OCI-LY7 (cell line): ENCODE results near the gene MORN5. TPM values are rescaled to one million over a fixed set of nuclear protein-coding genes. Genes with fewer than 3 reads are reported as not detected.

ENCODE experiments used
- BruUV-seq: library from RNA; stranded (reverse); fragments of 400-500 nt; replicated peaks from 2 replicates; lab custom pipeline; 2021; lab: Mats Ljungman, UMichigan
- CTCF ChIA-PET: fragments of 300-600 bp; sonication (Branson Sonifier 250); formaldehyde crosslinking; loops from one replicate; lab custom pipeline; 2022; ENCODE audit warnings: antibody characterized with exemption; ENCODE audit not compliant: unreplicated experiment; lab: Charles Lee
- POLR2A ChIA-PET: fragments of 300-600 bp; sonication (Branson Sonifier 250); formaldehyde crosslinking; loops from one replicate; lab custom pipeline; 2022; ENCODE audit warnings: antibody characterized with exemption; lab: Charles Lee
- DNase-seq: peaks from one replicate; pipeline ENCODE4 v3.0.0-alpha.2; 2015; ENCODE audit warnings: low spot score
- H2AFZ ChIP-seq: fragments of 200-600 bp; sonication (generic), shearing (Covaris generic); 2 replicates; pipeline ENCODE4 v1.6.1; 2014; ENCODE audit warnings: mild to moderate bottlenecking, antibody characterized with exemption, low read length, moderate library complexity
- H3K27ac ChIP-seq: fragments of 200-600 bp; sonication (generic); 2 replicates; pipeline ENCODE4 v1.5.1; 2014; ENCODE audit warnings: mixed run types, low read depth, mild to moderate bottlenecking, moderate library complexity, low read length, inconsistent platforms; ENCODE audit not compliant: poor library complexity, severe bottlenecking
- H3K36me3 ChIP-seq: fragments of 200-600 bp; sonication (generic); 2 replicates; pipeline ENCODE4 v1.6.1; 2014; ENCODE audit warnings: mild to moderate bottlenecking, antibody characterized with exemption, low read length, moderate library complexity, mixed read lengths; ENCODE audit not compliant: insufficient read depth
- H3K4me1 ChIP-seq: fragments of 200-600 bp; sonication (generic); 2 replicates; pipeline ENCODE4 v1.5.1; 2014; ENCODE audit warnings: mild to moderate bottlenecking, low read length; ENCODE audit not compliant: insufficient read depth, poor library complexity, severe bottlenecking
- H3K4me2 ChIP-seq: fragments of 200-600 bp; sonication (generic); 2 replicates; pipeline ENCODE4 v1.6.1; 2014; ENCODE audit warnings: mild to moderate bottlenecking, low read length
- H3K4me3 ChIP-seq: fragments of 200-600 bp; sonication (generic); 2 replicates; pipeline ENCODE4 v1.5.1; 2014; ENCODE audit warnings: mild to moderate bottlenecking, low read depth, low read length; ENCODE audit not compliant: poor library complexity, severe bottlenecking
- H3K79me2 ChIP-seq: fragments of 200-600 bp; sonication (generic); 2 replicates; pipeline ENCODE4 v1.6.1; 2016; ENCODE audit warnings: low read depth, mild to moderate bottlenecking, low read length, moderate library complexity, mixed read lengths; ENCODE audit not compliant: insufficient read depth
- H3K9me2 ChIP-seq: fragments of 200-600 bp; sonication (generic); 2 replicates; pipeline ENCODE4 v1.6.1; 2016; ENCODE audit warnings: mild to moderate bottlenecking, low read length, mixed read lengths; ENCODE audit not compliant: insufficient read depth
- H3K9me3 ChIP-seq: fragments of 200-600 bp; sonication (generic); 2 replicates; pipeline ENCODE4 v1.6.1; 2014; ENCODE audit warnings: mild to moderate bottlenecking, mixed run types, low read length, mixed read lengths
- H4K20me1 ChIP-seq: fragments of 200-600 bp; sonication (generic); 2 replicates; pipeline ENCODE4 v1.6.1; 2014; ENCODE audit warnings: mild to moderate bottlenecking, antibody characterized with exemption, low read length, moderate library complexity, mixed read lengths; ENCODE audit not compliant: insufficient read depth
- EZH2phosphoT487 ChIP-seq: fragments of 200-600 bp; sonication (generic); IDR thresholded peaks from 2 replicates; pipeline ENCODE4 v1.6.1; 2018; ENCODE audit warnings: low read depth, borderline replicate concordance, mild to moderate bottlenecking, mixed run types, antibody characterized with exemption, low read length, moderate library complexity, mixed read lengths
- intact Hi-C: fragments of 100-400 bp; cut with micrococcal nuclease; formaldehyde crosslinking; loops from one replicate; pipeline ENCODE4 v1.10.0; 2022; ENCODE audit not compliant: unreplicated experiment
- total RNA-seq, 2 experiments: library from RNA; depleted of rRNA in 1 of 2; stranded (reverse); fragments of >200 nt in 1 of 2; shearing (Covaris generic) in 1 of 2; gene quantifications; 2 replicates each; pipeline ENCODE4 v1.2.3, GENCODE V29; 2014 to 2022
- TF ChIP-seq, protein P1 (sequence below): fragments of 200-600 bp; sonication (generic); conservative IDR thresholded peaks from 2 replicates; pipeline ENCODE4 v1.5.1; 2014; ENCODE audit warnings: mild to moderate bottlenecking, antibody characterized with exemption, low read length, moderate library complexity, mixed read lengths

Gene MORN5
- total RNA-seq, 2 experiments from 2014 or later, result not detected

DNA sequence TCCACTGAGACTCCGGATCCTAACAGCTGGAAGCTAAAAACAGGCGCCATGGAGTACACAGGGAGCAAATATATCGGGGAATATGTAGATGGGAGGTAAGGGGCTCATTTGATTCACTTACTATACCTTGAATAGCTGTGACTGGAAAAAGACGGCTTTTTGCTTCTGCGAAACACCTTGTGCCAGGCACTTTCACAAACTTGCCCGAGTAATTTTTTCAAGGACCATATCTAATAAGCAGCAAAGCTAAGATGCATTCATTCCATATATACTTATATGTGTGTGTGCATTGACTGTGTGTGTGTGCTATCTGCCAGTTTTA is 178 bp downstream of the MORN5 start:
- H3K4me3 ChIP-seq, result peak overlapping the region; percentile 81
- H3K4me1 ChIP-seq, result peaks cover 7% of the 10 kb centered on the region
- no peaks in the 10 kb centered on the region for H3K9me2 ChIP-seq
- TF ChIP-seq, protein P1, sequence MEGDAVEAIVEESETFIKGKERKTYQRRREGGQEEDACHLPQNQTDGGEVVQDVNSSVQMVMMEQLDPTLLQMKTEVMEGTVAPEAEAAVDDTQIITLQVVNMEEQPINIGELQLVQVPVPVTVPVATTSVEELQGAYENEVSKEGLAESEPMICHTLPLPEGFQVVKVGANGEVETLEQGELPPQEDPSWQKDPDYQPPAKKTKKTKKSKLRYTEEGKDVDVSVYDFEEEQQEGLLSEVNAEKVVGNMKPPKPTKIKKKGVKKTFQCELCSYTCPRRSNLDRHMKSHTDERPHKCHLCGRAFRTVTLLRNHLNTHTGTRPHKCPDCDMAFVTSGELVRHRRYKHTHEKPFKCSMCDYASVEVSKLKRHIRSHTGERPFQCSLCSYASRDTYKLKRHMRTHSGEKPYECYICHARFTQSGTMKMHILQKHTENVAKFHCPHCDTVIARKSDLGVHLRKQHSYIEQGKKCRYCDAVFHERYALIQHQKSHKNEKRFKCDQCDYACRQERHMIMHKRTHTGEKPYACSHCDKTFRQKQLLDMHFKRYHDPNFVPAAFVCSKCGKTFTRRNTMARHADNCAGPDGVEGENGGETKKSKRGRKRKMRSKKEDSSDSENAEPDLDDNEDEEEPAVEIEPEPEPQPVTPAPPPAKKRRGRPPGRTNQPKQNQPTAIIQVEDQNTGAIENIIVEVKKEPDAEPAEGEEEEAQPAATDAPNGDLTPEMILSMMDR, result no peak
- no peak for TF ChIP-seq EZH2phosphoT487
- no peaks in the 10 kb centered on the region for H4K20me1 ChIP-seq
- BruUV-seq, result no TSS peak
- ChIA-PET CTCF (no interaction called here), POLR2A (no interaction called here)
- DNase-seq, result no peak
- no peak overlapping the region for H3K27ac ChIP-seq
- H3K4me2 ChIP-seq, result peak overlapping the region; percentile 66
- peaks cover 26% of the 10 kb centered on the region; the same call in 1 of the 2 replicates for H3K79me2 ChIP-seq
- intact Hi-C loops, result loop anchor here (1.0 kb wide), 1 partner anchor 104 kb away; the partner anchor contains the start of genes MRRF and RBM18
- H3K36me3 ChIP-seq, result 0 out of 2 replicates have a peak, but pooled peaks cover 4% of the 10 kb centered on the region
- H2AFZ ChIP-seq, result peak overlapping the region; percentile 81; the same call in 1 of the 2 replicates
- peaks cover 11% of the 10 kb centered on the region for H3K9me3 ChIP-seq

DNA sequence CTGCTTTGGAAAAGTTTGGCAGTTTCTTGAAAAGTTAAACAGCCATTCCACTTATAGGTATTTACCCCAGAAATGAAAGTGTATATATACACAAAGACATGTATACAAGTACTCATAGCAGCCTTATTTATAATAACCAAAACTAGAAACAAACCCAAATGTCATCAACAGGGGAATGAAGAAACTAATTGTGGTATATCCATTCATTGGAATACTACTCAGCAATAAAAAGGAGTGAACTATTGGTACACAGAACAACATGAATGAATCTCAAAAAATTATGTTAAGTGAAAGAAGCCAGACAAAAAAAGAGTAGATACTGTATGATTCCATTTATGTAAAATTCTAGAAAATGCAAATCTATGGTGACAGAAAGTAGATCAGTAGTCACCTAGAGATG is 2.7 kb downstream of the MORN5 start:
- Histone ChIP-seq H4K20me1 (no peaks in the 10 kb centered on the region), H3K4me2 (no peak overlapping the region), H3K9me2 (no peaks in the 10 kb centered on the region), H3K27ac (no peak overlapping the region), H2AFZ (no peak overlapping the region), H3K4me3 (no peak overlapping the region), H3K9me3 (peaks cover 11% of the 10 kb centered on the region), H3K4me1 (peaks cover 7% of the 10 kb centered on the region), H3K36me3 (no peaks in the 10 kb centered on the region), H3K79me2 (peaks cover 11% of the 10 kb centered on the region; the same call in 1 of the 2 replicates)
- CTCF ChIA-PET, result no interaction called here
- no TSS peak for BruUV-seq
- DNase-seq, result no peak
- POLR2A ChIA-PET, result no interaction called here
- intact Hi-C loops, result no loop called here
- TF ChIP-seq, protein P1, result no peak
- TF ChIP-seq EZH2phosphoT487, result no peak

DNA sequence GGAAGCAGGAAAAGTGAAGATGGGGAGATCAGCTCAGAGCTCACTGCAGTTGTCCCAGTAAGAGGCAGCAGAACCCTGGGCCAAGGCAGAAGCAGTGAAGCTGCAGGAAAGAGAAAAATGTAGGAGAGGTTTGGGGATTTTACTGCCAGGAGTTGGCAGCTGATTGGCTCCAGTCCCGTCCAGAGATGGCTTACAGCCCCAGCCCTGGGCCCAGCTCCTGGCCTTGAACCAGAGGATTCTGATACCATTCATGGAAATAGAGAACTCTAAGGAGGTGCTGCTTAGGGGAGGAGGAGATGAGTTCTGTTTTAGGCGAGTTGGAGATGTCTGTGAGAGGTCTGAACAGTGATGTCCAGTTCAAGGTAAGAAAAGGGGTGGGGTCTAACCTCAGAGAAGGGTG is 4.6 kb downstream of the MORN5 start:
- no TSS peak for BruUV-seq
- POLR2A ChIA-PET, result interaction anchor here (0.8 kb wide), 1 partner anchor 9 kb away, joined by 3 read pairs; no protein-coding TSS in a partner anchor

More for the DNA sequence above, 4.6 kb downstream of the MORN5 start:
- no peaks in the 10 kb centered on the region for H3K4me1 ChIP-seq
- no peak overlapping the region for H3K4me3 ChIP-seq
- H3K4me2 ChIP-seq, result no peak overlapping the region
- H3K27ac ChIP-seq, result no peak overlapping the region
- CTCF ChIA-PET, result no interaction called here
- H4K20me1 ChIP-seq, result no peaks in the 10 kb centered on the region
- intact Hi-C loops, result no loop called here
- peaks cover 1% of the 10 kb centered on the region; the same call in 1 of the 2 replicates for H3K79me2 ChIP-seq
- TF ChIP-seq EZH2phosphoT487, result no peak
- TF ChIP-seq, protein P1, result no peak
- DNase-seq, result no peak
- no peaks in the 10 kb centered on the region for H3K36me3 ChIP-seq
- H3K9me2 ChIP-seq, result no peaks in the 10 kb centered on the region
- H2AFZ ChIP-seq, result no peak overlapping the region
- H3K9me3 ChIP-seq, result peaks cover 11% of the 10 kb centered on the region
